HEK293 (cell line): Measurements from ENCODE around the gene DLK1.

Experiments
- CTCF ChIA-PET: fragments of 350-600 bp; formaldehyde crosslinking; extraction: SDS; loops from one replicate; lab custom pipeline; 2021; ENCODE audit warnings: antibody characterized with exemption; lab: Yijun Ruan, JAX
- POLR2A ChIA-PET: fragments of 300-600 bp; formaldehyde crosslinking; extraction: SDS; loops from one replicate; lab custom pipeline; 2020; ENCODE audit warnings: antibody characterized with exemption, inconsistent platforms; lab: Yijun Ruan, JAX
- H3K27ac ChIP-seq: fragments of 200-500 bp; sonication (Bioruptor generic); 2 replicates; pipeline ENCODE4 v1.5.1; 2014; ENCODE audit warnings: low read depth, low read length, control low read depth, inconsistent platforms; ENCODE audit errors: extremely low read depth
- H3K36me3 ChIP-seq, 2 experiments: fragments of 200-500 bp in 1 of 2; sonication (Bioruptor generic) in 1 of 2; 1 replicate in 1 of 2; 2 replicates in 1 of 2; pipeline ENCODE4 v1.5.1; 2014 to 2017; ENCODE audit warnings: inconsistent platforms in 2 of 2, low read length in 2 of 2; ENCODE audit not compliant: control insufficient read depth in 2 of 2, insufficient read depth in 1 of 2
- H3K4me1 ChIP-seq: fragments of 200-500 bp; sonication (Bioruptor generic); 2 replicates; pipeline ENCODE4 v1.5.1; 2014; ENCODE audit warnings: mild to moderate bottlenecking, low read length, inconsistent platforms; ENCODE audit not compliant: control insufficient read depth, insufficient read depth
- H3K4me3 ChIP-seq: 2 replicates; pipeline ENCODE4 v1.5.1; 2011; ENCODE audit warnings: low read depth, mild to moderate bottlenecking, control low read depth, low read length, moderate library complexity
- H3K9me3 ChIP-seq: fragments of 200-500 bp; sonication (Bioruptor generic); 2 replicates; pipeline ENCODE4 v1.5.1; 2014; ENCODE audit warnings: low read depth, low read length, inconsistent platforms; ENCODE audit not compliant: control insufficient read depth, insufficient read depth
- AEBP2 ChIP-seq: fragments of 450-650 bp; formaldehyde crosslinking; IDR thresholded peaks from 2 replicates; pipeline ENCODE4 v1.5.1; 2016; ENCODE audit warnings: missing biosample characterization, missing genetic modification characterization, borderline replicate concordance
- ATF2 ChIP-seq: fragments of 450-650 bp; formaldehyde crosslinking; IDR thresholded peaks from 2 replicates; pipeline ENCODE4 v1.5.1; 2016; ENCODE audit warnings: missing biosample characterization, missing genetic modification characterization, low read depth
- BCL11A ChIP-seq: fragments of 450-650 bp; formaldehyde crosslinking; IDR thresholded peaks from 2 replicates; pipeline ENCODE4 v1.5.1; 2016; ENCODE audit warnings: low read depth, missing biosample characterization, missing genetic modification characterization
- EGR2 ChIP-seq: fragments of 450-650 bp; formaldehyde crosslinking; IDR thresholded peaks from 2 replicates; pipeline ENCODE4 v1.5.1; 2016; ENCODE audit warnings: low read depth, missing biosample characterization, missing genetic modification characterization
- GFI1B ChIP-seq: fragments of 450-650 bp; formaldehyde crosslinking; IDR thresholded peaks from 2 replicates; pipeline ENCODE4 v1.5.1; 2016; ENCODE audit warnings: missing biosample characterization, missing genetic modification characterization
- OSR2 ChIP-seq: fragments of 450-650 bp; formaldehyde crosslinking; IDR thresholded peaks from 2 replicates; pipeline ENCODE4 v1.5.1; 2016; ENCODE audit warnings: missing biosample characterization, missing genetic modification characterization
- SCRT1 ChIP-seq: fragments of 450-650 bp; formaldehyde crosslinking; IDR thresholded peaks from 2 replicates; pipeline ENCODE4 v1.5.1; 2016; ENCODE audit warnings: missing biosample characterization, missing genetic modification characterization, borderline replicate concordance
- SP7 ChIP-seq: fragments of 450-650 bp; formaldehyde crosslinking; IDR thresholded peaks from 2 replicates; pipeline ENCODE4 v1.5.1; 2016; ENCODE audit warnings: missing biosample characterization, missing genetic modification characterization
- ZNF112 ChIP-seq: fragments of 450-650 bp; formaldehyde crosslinking; IDR thresholded peaks from 2 replicates; pipeline ENCODE4 v1.5.0; 2017; ENCODE audit warnings: missing biosample characterization, missing genetic modification characterization
- ZNF18 ChIP-seq: fragments of 450-650 bp; formaldehyde crosslinking; IDR thresholded peaks from 2 replicates; pipeline ENCODE4 v1.5.1; 2016; ENCODE audit warnings: missing biosample characterization, missing genetic modification characterization
- ZNF488 ChIP-seq: fragments of 450-650 bp; formaldehyde crosslinking; IDR thresholded peaks from 2 replicates; pipeline ENCODE4 v1.5.1; 2016; ENCODE audit warnings: missing biosample characterization, missing genetic modification characterization
- ZNF555 ChIP-seq: fragments of 450-650 bp; formaldehyde crosslinking; conservative IDR thresholded peaks from 2 replicates; pipeline ENCODE4 v1.5.1; 2017; ENCODE audit warnings: missing biosample characterization, mild to moderate bottlenecking, missing genetic modification characterization, inconsistent platforms
- ZNF654 ChIP-seq: fragments of 450-650 bp; formaldehyde crosslinking; IDR thresholded peaks from 2 replicates; pipeline ENCODE4 v1.5.1; 2016; ENCODE audit warnings: low read depth, missing biosample characterization, missing genetic modification characterization
- ZNF658 ChIP-seq: fragments of 450-650 bp; formaldehyde crosslinking; IDR thresholded peaks from 2 replicates; pipeline ENCODE4; 2016; ENCODE audit warnings: missing biosample characterization, missing genetic modification characterization
- ZNF707 ChIP-seq: fragments of 450-650 bp; formaldehyde crosslinking; IDR thresholded peaks from 2 replicates; pipeline ENCODE4 v1.5.1; 2016; ENCODE audit warnings: missing biosample characterization, missing genetic modification characterization
- ZXDB ChIP-seq: fragments of 450-650 bp; formaldehyde crosslinking; IDR thresholded peaks from 2 replicates; pipeline ENCODE4 v1.5.1; 2016; ENCODE audit warnings: missing biosample characterization, missing genetic modification characterization

DLK1 gene

GRCh38 chr14:100786576-100787219 lies 60.0 kb downstream of the DLK1 start:
- no peaks in the 10 kb centered on the region for H3K9me3 ChIP-seq
- ChIA-PET CTCF (no interaction called here), POLR2A (no interaction called here)
- no peaks in the 10 kb centered on the region for H3K4me1 ChIP-seq
- no peaks in the 10 kb centered on the region for H3K36me3 ChIP-seq
- no peak for TF ChIP-seq ATF2 (tag by site-specific recombination)
- no peak overlapping the region for H3K4me3 ChIP-seq
- H3K27ac ChIP-seq = no peak overlapping the region

GRCh38 chr14:100787659-100788058 lies 61.0 kb downstream of the DLK1 start:
- ChIA-PET POLR2A (no interaction called here), CTCF (no interaction called here)
- TF ChIP-seq OSR2 (tag by site-specific recombination) (no peak), ATF2 (tag by site-specific recombination) (no peak), ZXDB (tag by site-specific recombination) (no peak), SP7 (no peak), ZNF488 (tag by site-specific recombination) (no peak), GFI1B (tag by site-specific recombination) (no peak), AEBP2 (tag by site-specific recombination) (no peak), ZNF658 (tag by site-specific recombination) (no peak), BCL11A (no peak), ZNF707 (tag by site-specific recombination) (no peak), EGR2 (tag by site-specific recombination) (no peak), ZNF654 (tag by site-specific recombination) (no peak), SCRT1 (tag by site-specific recombination) (no peak), ZNF112 (tag by site-specific recombination) (no peak), ZNF18 (tag by site-specific recombination) (no peak), ZNF555 (tag by site-specific recombination) (no peak)
- H3K36me3 ChIP-seq = no peaks in the 10 kb centered on the region
- no peaks in the 10 kb centered on the region for H3K4me1 ChIP-seq
- no peaks in the 10 kb centered on the region for H3K9me3 ChIP-seq
- H3K4me3 ChIP-seq = no peak overlapping the region
- H3K27ac ChIP-seq = no peak overlapping the region
